Hair follicle dermal papilla cell (primary cell): ENCODE results near the gene PTAFR. TPM values are rescaled to one million over a fixed set of nuclear protein-coding genes. Genes with fewer than 3 reads are reported as not detected.

Experiments
- small RNA-seq: library from RNA; depleted of rRNA; stranded (forward); fragments of <200 nt; gene quantifications from one replicate; pipeline ENCODE3, GENCODE V24; 2012
- total RNA-seq: library from RNA; depleted of rRNA; stranded (reverse); fragments of >200 nt; gene quantifications from 2 replicates; pipeline ENCODE4 v1.2.3, GENCODE V29; 2012

Gene PTAFR, protein sequence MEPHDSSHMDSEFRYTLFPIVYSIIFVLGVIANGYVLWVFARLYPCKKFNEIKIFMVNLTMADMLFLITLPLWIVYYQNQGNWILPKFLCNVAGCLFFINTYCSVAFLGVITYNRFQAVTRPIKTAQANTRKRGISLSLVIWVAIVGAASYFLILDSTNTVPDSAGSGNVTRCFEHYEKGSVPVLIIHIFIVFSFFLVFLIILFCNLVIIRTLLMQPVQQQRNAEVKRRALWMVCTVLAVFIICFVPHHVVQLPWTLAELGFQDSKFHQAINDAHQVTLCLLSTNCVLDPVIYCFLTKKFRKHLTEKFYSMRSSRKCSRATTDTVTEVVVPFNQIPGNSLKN
- total RNA-seq: 0.12 and 0.16 TPM in 2 replicates

DNA sequence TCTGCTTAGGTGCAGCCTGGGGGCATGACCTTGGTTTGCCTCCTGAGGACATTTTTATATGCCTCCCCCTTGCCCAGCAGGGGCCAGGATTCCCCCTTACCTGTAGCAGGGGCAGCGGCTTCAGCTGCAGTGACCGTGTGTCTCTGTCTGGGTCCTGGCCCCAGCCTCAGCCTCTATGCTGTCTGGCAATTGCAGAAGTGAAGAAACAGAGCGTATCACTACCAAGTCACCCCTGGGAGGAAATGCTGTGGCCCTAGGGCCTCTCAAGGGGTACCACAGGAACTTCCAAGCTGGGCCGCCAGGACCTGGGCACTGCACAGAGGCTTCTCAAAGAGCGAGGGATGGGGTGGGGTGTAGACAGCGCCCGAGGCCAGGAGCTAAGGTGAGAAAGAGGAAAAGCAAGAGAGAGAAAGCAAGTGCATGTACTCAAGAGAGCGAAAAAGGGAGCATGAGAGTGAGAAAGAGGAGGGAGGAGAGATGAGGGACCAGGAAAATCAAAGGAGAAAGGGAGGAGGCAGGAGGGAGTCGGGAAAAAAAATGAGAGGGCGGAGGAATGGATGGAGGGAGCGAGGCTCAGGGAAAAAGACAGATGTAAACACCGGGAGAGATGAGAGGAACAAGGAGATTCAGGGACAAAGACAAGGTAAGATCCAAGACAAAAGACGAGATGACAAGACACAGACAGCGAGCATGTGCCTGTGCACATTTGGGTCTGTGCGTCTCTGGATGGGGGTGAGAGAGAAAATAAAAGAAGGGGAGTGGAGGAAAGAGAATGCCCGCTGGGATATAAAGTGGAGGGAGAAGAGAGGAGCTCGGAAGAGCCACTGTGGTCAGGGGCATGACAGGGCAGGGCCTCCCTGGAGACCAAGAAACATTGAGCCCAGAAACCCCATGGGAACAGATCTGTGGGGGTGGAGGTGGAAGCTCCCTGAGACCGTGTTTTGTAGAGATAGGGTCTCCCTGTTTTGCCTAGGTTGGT lies at the start of gene PTAFR:
Gene PTAFR (minus strand): TSS at position 199 of the 979 bp plus-strand sequence. CDS start 25,669 bp downstream, outside the sequence.

Small RNA genes within 50 kb of the gene (small RNA-seq; reads per million reads assigned to genes)
- gene RNU6-176P: not detected

Other genes starting within 250 kb of the PTAFR start
- not detected in 2 replicates for gene SMPDL3B, start 241.7 kb downstream of the PTAFR start, total RNA-seq
- 7.0 and 7.9 TPM in 2 replicates for gene XKR8, start 216.7 kb downstream of the PTAFR start, total RNA-seq
- 15.4 and 20.6 TPM in 2 replicates for gene EYA3, start 88.1 kb downstream of the PTAFR start, total RNA-seq
- 44.5 and 51.7 TPM in 2 replicates for gene DNAJC8, start 56.3 kb upstream of the PTAFR start, total RNA-seq
- gene ATP5IF1, start 59.4 kb upstream of the PTAFR start, total RNA-seq: 37.8 and 58.9 TPM in 2 replicates
- gene SESN2, start 82.8 kb upstream of the PTAFR start, total RNA-seq: 26.2 and 30.3 TPM in 2 replicates
- 18.2 and 22.2 TPM in 2 replicates for gene MED18, start 152.3 kb upstream of the PTAFR start, total RNA-seq
- 14.8 and 16.2 TPM in 2 replicates for gene PHACTR4, start 193.1 kb upstream of the PTAFR start, total RNA-seq